GM12892 (cell line): ENCODE measurements around the gene NKD1.

Experiments used
- POLR2A ChIP-seq: IDR thresholded peaks from 2 replicates; pipeline ENCODE4 v1.6.1; 2011; ENCODE audit warnings: low read depth, low read length, control low read depth
- POLR2AphosphoS5 ChIP-seq: IDR thresholded peaks from 2 replicates; pipeline ENCODE4 v1.6.1; 2011; ENCODE audit warnings: low read depth, low read length, control low read depth

DNA sequence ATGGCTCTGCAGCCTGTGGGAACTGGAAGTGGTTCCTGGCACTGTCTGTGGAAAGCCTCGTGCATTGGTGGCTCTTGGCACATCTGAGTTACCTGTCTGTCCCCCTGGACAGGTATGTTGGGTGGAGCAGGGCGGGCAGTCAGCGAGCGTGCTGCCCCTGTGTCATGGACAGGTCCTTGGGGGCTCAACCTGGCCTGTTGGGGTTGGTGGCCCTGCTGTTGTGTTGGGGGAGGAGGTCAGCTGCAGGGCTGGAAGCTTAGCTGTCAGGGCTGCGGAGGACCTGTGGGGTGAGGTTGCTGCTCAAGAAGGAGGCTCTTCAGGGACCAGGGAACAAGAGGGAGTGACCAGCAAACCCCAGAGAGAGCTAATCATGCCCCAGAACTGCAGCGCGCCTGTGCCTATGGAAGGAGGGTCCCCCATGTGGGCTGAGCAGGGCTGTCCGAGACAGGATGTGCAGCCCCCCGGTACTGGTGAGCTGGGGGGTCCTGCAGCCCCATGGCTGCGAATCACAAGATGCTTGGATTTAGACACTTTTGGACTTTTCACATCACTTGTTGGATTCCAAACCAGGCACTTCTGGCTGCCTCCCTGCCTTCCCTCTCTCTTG, 7.2 kb downstream of the NKD1 start:
- TF ChIP-seq POLR2AphosphoS5: no peak
- TF ChIP-seq POLR2A: no peak
